Activated effector memory CD4-positive, alpha-beta T cell treated with Interleukin-2 at 50 U/mL for 16 hours (primary cell): ENCODE measurements around the gene IRAK1.
"Not testable (repeated sequence)": the region's sequence is repeated elsewhere in the genome, so short reads cannot be mapped to it uniquely, and the experiment has no call there.

ENCODE experiments used
- DNase-seq: peaks from one replicate; pipeline ENCODE4 v3.0.0-alpha.2; 2020

IRAK1 gene

GRCh38 chrX:153993978-153994377, 25.7 kb downstream of the IRAK1 start:
- no peak for DNase-seq

- no peak for DNase-seq
Observed at GRCh38 chrX:153993079-153993478, 26.6 kb downstream of the IRAK1 start.

- DNase-seq, result no peak
Observed at GRCh38 chrX:153992180-153992579, 27.5 kb downstream of the IRAK1 start.

- no peak for DNase-seq
Observed at GRCh38 chrX:153991013-153991580, 28.6 kb downstream of the IRAK1 start.

GRCh38 chrX:153989973-153990655, 29.6 kb downstream of the IRAK1 start:
- DNase-seq, result no peak

GRCh38 chrX:153988493-153988892, 31.2 kb downstream of the IRAK1 start:
- DNase-seq, result no peak

- DNase-seq, result no peak
Observed at GRCh38 chrX:153984351-153985178, 35.1 kb downstream of the IRAK1 start.

- DNase-seq, result no peak
Observed at GRCh38 chrX:153983321-153983801, 36.3 kb downstream of the IRAK1 start.

GRCh38 chrX:153981771-153982533, 37.8 kb downstream of the IRAK1 start:
- peak; percentile 59 for DNase-seq

GRCh38 chrX:153981231-153981630, 38.5 kb downstream of the IRAK1 start:
- no peak for DNase-seq

GRCh38 chrX:153980394-153980793, 39.3 kb downstream of the IRAK1 start:
- not testable (repeated sequence) for DNase-seq

- DNase-seq, result no peak
Observed at GRCh38 chrX:153974726-153975286, 44.9 kb downstream of the IRAK1 start.

- no peak for DNase-seq
Observed at GRCh38 chrX:153974003-153974725, 45.5 kb downstream of the IRAK1 start.

GRCh38 chrX:153973127-153974002, 46.3 kb downstream of the IRAK1 start:
- no peak for DNase-seq

- DNase-seq, result peak; percentile 76
Observed at GRCh38 chrX:153972368-153973126, 47.2 kb downstream of the IRAK1 start, which contains the start of gene TMEM187. TMEM187 (plus strand) TSS chrX:153972754; CDS start chrX:153982063, 9,309 bp downstream.

- peak; percentile 85 for DNase-seq
Observed at GRCh38 chrX:153971450-153972367, 48.0 kb downstream of the IRAK1 start, which contains the start of gene HCFC1. HCFC1 (minus strand) TSS chrX:153971818; CDS start chrX:153970840, 978 bp downstream.

GRCh38 chrX:153971124-153971449, 48.6 kb downstream of the IRAK1 start:
- DNase-seq, result peak; percentile 82

- DNase-seq, result peak; percentile 33
Observed at GRCh38 chrX:153970357-153971123, 49.2 kb downstream of the IRAK1 start.
